Trophoblast cell (in vitro differentiated cells and primary cell): Measurements from ENCODE around the gene TMEM11.

Source experiments
- DNase-seq, 2 donors: peaks; one replicate each; pipeline ENCODE4 v3.0.0-alpha.2; 2016
- H2AFZ ChIP-seq: 2 replicates; pipeline ENCODE4 v1.6.1; 2013; ENCODE audit warnings: low read length, moderate library complexity, mild to moderate bottlenecking; ENCODE audit not compliant: insufficient read depth, poor library complexity
- H2AK5ac ChIP-seq: 2 replicates; pipeline ENCODE4 v1.6.1; 2013; ENCODE audit warnings: mild to moderate bottlenecking, low read length
- H2BK120ac ChIP-seq: 2 replicates; pipeline ENCODE4 v1.6.1; 2013; ENCODE audit warnings: low read length, mild to moderate bottlenecking, moderate library complexity; ENCODE audit not compliant: insufficient read depth, poor library complexity
- H2BK12ac ChIP-seq: 2 replicates; pipeline ENCODE4 v1.6.1; 2013; ENCODE audit warnings: mild to moderate bottlenecking, low read length, moderate library complexity
- H2BK5ac ChIP-seq: 2 replicates; pipeline ENCODE4 v1.6.1; 2013; ENCODE audit warnings: low read length, low read depth, moderate library complexity, mild to moderate bottlenecking; ENCODE audit not compliant: poor library complexity
- H3K14ac ChIP-seq: 2 replicates; pipeline ENCODE4 v1.6.1; 2013; ENCODE audit warnings: mild to moderate bottlenecking, low read length
- H3K18ac ChIP-seq: 2 replicates; pipeline ENCODE4 v1.6.1; 2013; ENCODE audit warnings: mild to moderate bottlenecking, low read length
- H3K23ac ChIP-seq: 2 replicates; pipeline ENCODE4 v1.6.1; 2013; ENCODE audit warnings: low read length
- H3K27ac ChIP-seq: 2 replicates; pipeline ENCODE4 v1.5.1; 2013; ENCODE audit warnings: low read depth, mild to moderate bottlenecking, inconsistent platforms, low read length, moderate library complexity
- H3K27me3 ChIP-seq: 2 replicates; pipeline ENCODE4 v1.6.1; 2013; ENCODE audit warnings: inconsistent platforms, mild to moderate bottlenecking, low read length, moderate library complexity; ENCODE audit not compliant: insufficient read depth
- H3K36me3 ChIP-seq, 2 experiments: 1 replicate in 1 of 2; 2 replicates in 1 of 2; pipeline ENCODE4 v1.6.1; 2013; ENCODE audit warnings: low read length in 2 of 2, mild to moderate bottlenecking in 2 of 2, moderate library complexity in 1 of 2; ENCODE audit not compliant: insufficient read depth in 2 of 2, control insufficient read depth in 1 of 2
- H3K4ac ChIP-seq: 2 replicates; pipeline ENCODE4 v1.6.1; 2013; ENCODE audit warnings: low read depth, mild to moderate bottlenecking, low read length, moderate library complexity
- H3K4me1 ChIP-seq, 2 experiments: 1 replicate in 1 of 2; 2 replicates in 1 of 2; pipeline ENCODE4 v1.6.1; 2013; ENCODE audit warnings: low read length in 2 of 2, mild to moderate bottlenecking in 2 of 2, moderate library complexity in 1 of 2; ENCODE audit not compliant: insufficient read depth in 2 of 2, control insufficient read depth in 1 of 2
- H3K4me2 ChIP-seq: 2 replicates; pipeline ENCODE4 v1.6.1; 2013; ENCODE audit warnings: inconsistent platforms, mild to moderate bottlenecking, low read length, moderate library complexity
- H3K4me3 ChIP-seq: 2 replicates; pipeline ENCODE4 v1.5.1; 2013; ENCODE audit warnings: mild to moderate bottlenecking, low read depth, low read length, inconsistent platforms
- H3K79me1 ChIP-seq: one replicate; pipeline ENCODE4 v1.6.1; 2013; ENCODE audit warnings: low read length
- H3K79me2 ChIP-seq: 2 replicates; pipeline ENCODE4 v1.6.1; 2013; ENCODE audit warnings: low read length, mild to moderate bottlenecking; ENCODE audit not compliant: control insufficient read depth, insufficient read depth, poor library complexity
- H3K9ac ChIP-seq: 2 replicates; pipeline ENCODE4 v1.6.1; 2013; ENCODE audit warnings: mild to moderate bottlenecking, low read length
- H3K9me3 ChIP-seq: 2 replicates; pipeline ENCODE4 v1.6.1; 2013; ENCODE audit warnings: low read depth, mild to moderate bottlenecking, control low read depth, inconsistent platforms, low read length; ENCODE audit not compliant: insufficient read depth
- H4K12ac ChIP-seq: 2 replicates; pipeline ENCODE4 v1.6.1; 2013; ENCODE audit warnings: low read depth, mild to moderate bottlenecking, low read length, moderate library complexity
- H4K8ac ChIP-seq: 2 replicates; pipeline ENCODE4 v1.6.1; 2013; ENCODE audit warnings: low read depth, mild to moderate bottlenecking, low read length, moderate library complexity
- H4K91ac ChIP-seq: one replicate; pipeline ENCODE4 v1.6.1; 2013; ENCODE audit warnings: low read depth, mild to moderate bottlenecking, low read length, moderate library complexity
- WGBS: extraction: QIAGEN DNeasy Blood & Tissue Kit; methylation state at CpG from one replicate; pipeline ENCODE4 v1.1.7; 2013; ENCODE audit warnings: missing lambda C conversion rate; ENCODE audit not compliant: insufficient read length, insufficient coverage; ENCODE audit errors: extremely low coverage; 5-methylcytosine and 5-hydroxymethylcytosine counted together

TMEM11 gene

GRCh38 chr17:21171970-21172510 lies 41.9 kb downstream of the TMEM11 start:
- H2BK120ac ChIP-seq, result no peak overlapping the region
- no peak overlapping the region for H3K27ac ChIP-seq
- H3K18ac ChIP-seq, result no peak overlapping the region
- no CpG with 5 or more reads among the region's 17 CpGs for WGBS
- peaks cover 2 to 6% of the 10 kb centered on the region in 2 experiments for H3K4me1 ChIP-seq
- H3K14ac ChIP-seq, result no peak overlapping the region
- H3K79me2 ChIP-seq, result no peaks in the 10 kb centered on the region
- no peak overlapping the region for H3K9ac ChIP-seq
- no peak overlapping the region for H2BK5ac ChIP-seq
- H2AK5ac ChIP-seq, result no peak overlapping the region
- H3K4me2 ChIP-seq, result no peak overlapping the region
- peaks cover 3 to 10% of the 10 kb centered on the region in 2 experiments for H3K36me3 ChIP-seq
- peaks cover 5% of the 10 kb centered on the region for H3K9me3 ChIP-seq
- H4K8ac ChIP-seq, result no peak overlapping the region
- no peak overlapping the region for H4K91ac ChIP-seq
- no peak overlapping the region for H2BK12ac ChIP-seq
- no peak overlapping the region for H3K4me3 ChIP-seq
- H3K23ac ChIP-seq, result no peak overlapping the region
- DNase-seq, result no peak
- no peak overlapping the region for H3K4ac ChIP-seq
- H3K27me3 ChIP-seq, result no peaks in the 10 kb centered on the region
- no peak overlapping the region for H2AFZ ChIP-seq
- H4K12ac ChIP-seq, result peak overlapping the region; percentile 27
- H3K79me1 ChIP-seq, result no peaks in the 10 kb centered on the region

- Histone ChIP-seq H4K8ac (no peak overlapping the region), H3K36me3 (peaks cover 3 to 8% of the 10 kb centered on the region in 2 experiments), H3K27me3 (no peaks in the 10 kb centered on the region), H3K27ac (no peak overlapping the region), H3K79me2 (no peaks in the 10 kb centered on the region), H3K14ac (no peak overlapping the region), H3K9ac (no peak overlapping the region), H3K9me3 (peaks cover 5% of the 10 kb centered on the region), H2AFZ (no peak overlapping the region), H4K12ac (no peak overlapping the region), H3K4me1 (peaks cover 2 to 6% of the 10 kb centered on the region in 2 experiments), H3K4ac (no peak overlapping the region), H2AK5ac (no peak overlapping the region), H2BK5ac (no peak overlapping the region), H2BK120ac (no peak overlapping the region), H3K23ac (no peak overlapping the region), H2BK12ac (no peak overlapping the region), H3K4me2 (no peak overlapping the region), H3K4me3 (no peak overlapping the region), H3K18ac (no peak overlapping the region), H4K91ac (no peak overlapping the region), H3K79me1 (no peaks in the 10 kb centered on the region)
- WGBS, result no CpG with 5 or more reads among the region's 12 CpGs
- no peak for DNase-seq
Observed at GRCh38 chr17:21171309-21171922, 42.5 kb downstream of the TMEM11 start.

GRCh38 chr17:21170809-21171208 lies 43.2 kb downstream of the TMEM11 start:
- no CpG with 5 or more reads among the region's 7 CpGs for WGBS

GRCh38 chr17:21169496-21169895 lies 44.5 kb downstream of the TMEM11 start:
- Histone ChIP-seq H3K14ac (no peak overlapping the region), H3K27ac (no peak overlapping the region), H3K27me3 (no peaks in the 10 kb centered on the region), H2AFZ (no peak overlapping the region), H4K12ac (no peak overlapping the region), H2BK5ac (no peak overlapping the region), H4K8ac (no peak overlapping the region), H3K4me2 (no peak overlapping the region), H4K91ac (no peak overlapping the region), H2AK5ac (no peak overlapping the region), H3K79me1 (no peaks in the 10 kb centered on the region), H2BK12ac (no peak overlapping the region), H3K36me3 (peaks cover 3 to 8% of the 10 kb centered on the region in 2 experiments), H2BK120ac (no peak overlapping the region), H3K4me3 (no peak overlapping the region), H3K18ac (no peak overlapping the region), H3K4ac (no peak overlapping the region), H3K23ac (no peak overlapping the region), H3K79me2 (no peaks in the 10 kb centered on the region), H3K9me3 (peaks cover 3% of the 10 kb centered on the region), H3K9ac (no peak overlapping the region), H3K4me1 (peaks cover 3 to 6% of the 10 kb centered on the region in 2 experiments)
- no peak for DNase-seq
- WGBS, result no CpG with 5 or more reads among the region's 7 CpGs

More at GRCh38 chr17:21170809-21171208, 43.2 kb downstream of the TMEM11 start:
- no peak for DNase-seq
- H2AK5ac ChIP-seq, result no peak overlapping the region
- no peak overlapping the region for H2BK5ac ChIP-seq
- no peak overlapping the region for H3K4me3 ChIP-seq
- H3K9me3 ChIP-seq, result peaks cover 5% of the 10 kb centered on the region
- H4K8ac ChIP-seq, result no peak overlapping the region
- H3K27me3 ChIP-seq, result no peaks in the 10 kb centered on the region
- H2AFZ ChIP-seq, result no peak overlapping the region
- H3K4ac ChIP-seq, result no peak overlapping the region
- H3K79me1 ChIP-seq, result no peaks in the 10 kb centered on the region
- no peak overlapping the region for H3K4me2 ChIP-seq
- no peak overlapping the region for H4K12ac ChIP-seq
- no peak overlapping the region for H3K27ac ChIP-seq
- H4K91ac ChIP-seq, result no peak overlapping the region
- H2BK120ac ChIP-seq, result no peak overlapping the region
- H3K36me3 ChIP-seq, result peaks cover 3 to 8% of the 10 kb centered on the region in 2 experiments
- H2BK12ac ChIP-seq, result no peak overlapping the region
- H3K23ac ChIP-seq, result no peak overlapping the region
- H3K4me1 ChIP-seq, result peaks cover 3 to 6% of the 10 kb centered on the region in 2 experiments
- no peaks in the 10 kb centered on the region for H3K79me2 ChIP-seq
- no peak overlapping the region for H3K14ac ChIP-seq
- no peak overlapping the region for H3K18ac ChIP-seq
- H3K9ac ChIP-seq, result no peak overlapping the region
